ENCODE results near the gene PLA2G2F. TPM values are rescaled to one million over a fixed set of nuclear protein-coding genes. Genes with fewer than 3 reads are reported as not detected.
"Not testable (repeated sequence)": the region's sequence is repeated elsewhere in the genome, so short reads cannot be mapped to it uniquely, and the experiment has no call there.

Gene PLA2G2F
- total RNA-seq, 1 donor from 2014 or later = not detected

DNA sequence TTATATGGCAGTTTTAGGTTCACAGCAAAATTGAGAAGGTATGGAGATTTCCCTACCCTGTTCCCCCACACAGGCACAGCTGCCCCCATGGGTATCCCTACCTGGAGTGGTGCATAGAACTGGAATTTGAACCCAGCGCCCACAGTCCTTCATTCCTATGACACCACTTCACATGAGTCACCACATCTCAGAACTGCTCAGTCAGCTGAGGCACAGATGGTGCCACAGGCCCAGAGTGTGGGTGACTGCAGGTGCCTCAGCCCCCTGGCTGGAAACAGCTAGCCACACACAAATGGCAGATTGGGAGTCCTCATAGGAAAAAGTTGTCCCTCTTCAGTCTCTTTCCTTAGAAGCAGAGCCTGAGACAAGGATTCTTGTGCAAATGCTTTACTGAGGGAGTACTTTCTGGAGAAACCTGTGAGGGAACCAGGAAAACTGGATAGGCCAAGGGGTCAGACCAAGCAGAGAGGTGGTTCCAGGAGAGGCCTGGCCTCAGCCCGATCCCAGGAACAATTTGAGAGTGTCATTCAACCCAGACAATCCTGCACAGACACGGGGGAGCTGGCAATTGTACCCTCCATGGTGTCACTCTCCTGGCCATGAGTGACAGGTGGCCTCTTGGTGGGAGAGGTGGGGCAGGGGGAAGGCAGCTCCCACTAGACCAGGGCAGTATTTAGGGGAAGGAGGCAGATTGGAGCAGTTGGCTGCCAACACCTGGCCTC lies 26.7 kb upstream of the PLA2G2F start:
- FAIRE-seq = no peak
- DNase-seq (ENCODE audit: low spot score in 2 of 2) = no peak

DNA sequence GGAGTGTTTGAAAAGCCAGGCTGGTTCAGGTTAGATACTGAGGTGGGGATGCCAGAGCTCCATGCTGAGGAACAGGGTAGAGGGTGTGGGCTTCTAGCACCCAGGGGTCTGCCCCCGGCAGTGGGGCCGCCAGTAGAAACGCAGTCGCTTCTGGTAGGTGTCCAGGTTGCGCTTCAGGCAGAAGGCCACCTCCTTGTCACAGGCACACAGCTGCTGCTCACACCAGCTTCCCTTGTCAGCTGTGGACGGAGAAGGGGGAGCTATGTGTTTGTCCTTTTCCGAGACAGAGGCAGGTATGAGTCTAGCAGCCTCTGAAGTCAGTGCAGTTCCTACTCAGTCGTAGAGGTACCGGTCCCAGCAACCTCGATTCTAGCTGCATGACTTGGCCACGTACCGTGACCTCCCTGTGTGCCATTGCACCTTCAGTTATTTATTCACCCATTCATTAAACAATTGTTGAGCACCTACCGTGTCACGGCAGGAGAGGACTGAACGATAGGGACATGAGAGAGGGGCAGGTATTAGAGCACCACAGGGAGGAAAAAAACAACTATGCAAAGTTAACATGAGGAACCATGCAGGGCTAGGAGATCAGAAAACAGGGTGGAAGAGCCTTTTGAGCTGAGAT lies 25.0 kb upstream of the PLA2G2F start:
- DNase-seq (ENCODE audit: low spot score in 2 of 2) (no peak), FAIRE-seq (no peak)

GRCh38 chr1:20115479-20115878 lies 23.6 kb upstream of the PLA2G2F start:
- no peak for FAIRE-seq

DNA sequence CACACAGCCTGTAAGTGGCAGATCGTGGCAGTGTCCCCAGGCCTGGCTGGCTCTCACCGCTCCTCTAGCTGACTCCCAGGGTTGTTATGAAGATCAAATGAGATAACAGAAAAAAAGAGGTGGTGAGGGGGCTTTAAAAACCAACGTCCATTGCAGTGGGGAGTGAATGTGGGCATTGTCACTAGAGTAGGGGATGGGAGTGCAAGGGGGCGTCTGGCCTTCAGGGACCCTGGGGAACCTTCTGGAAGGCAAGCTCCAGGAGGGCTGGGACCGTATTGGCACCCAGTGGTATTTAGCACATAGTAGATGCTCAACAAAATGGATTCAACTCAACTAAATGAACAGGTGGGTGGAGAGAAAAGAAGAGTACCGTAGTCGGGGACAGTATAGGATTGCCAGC lies 23.2 kb upstream of the PLA2G2F start:
- no peak for FAIRE-seq
- DNase-seq (ENCODE audit: low spot score in 2 of 2) = no peak

More at GRCh38 chr1:20115479-20115878, 23.6 kb upstream of the PLA2G2F start:
- DNase-seq (ENCODE audit: low spot score in 2 of 2) = no peak

GRCh38 chr1:20117236-20117635 lies 21.9 kb upstream of the PLA2G2F start:
- no peak for FAIRE-seq
- DNase-seq (ENCODE audit: low spot score in 2 of 2) = no peak

DNA sequence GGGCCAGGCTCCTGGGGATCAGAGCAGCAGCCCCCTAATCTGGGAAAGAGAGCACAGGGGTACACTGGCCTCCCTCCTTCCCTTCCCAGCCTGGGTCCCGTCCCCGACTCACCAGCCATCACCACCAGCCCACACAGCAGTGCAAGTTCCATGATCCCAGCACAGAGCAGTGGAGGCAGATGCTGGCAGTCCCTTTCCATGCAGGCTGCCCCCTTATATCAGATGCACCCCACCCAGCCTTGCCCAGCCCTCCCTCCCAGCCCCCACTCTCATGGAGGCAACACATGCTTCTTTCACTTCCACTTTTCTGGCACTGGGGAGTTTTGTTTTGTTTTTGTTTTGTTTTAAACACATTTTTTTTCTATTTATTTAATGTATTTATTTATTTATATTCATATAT lies 19.8 kb upstream of the PLA2G2F start, which contains the start of gene PLA2G2D:
Gene PLA2G2D, minus strand, starts transcription at position 190 of the 400 bp plus-strand sequence. Its CDS starts 38 bp downstream, at position 152.
- DNase-seq (ENCODE audit: low spot score in 2 of 2) = no peak
- no peak for FAIRE-seq

DNA sequence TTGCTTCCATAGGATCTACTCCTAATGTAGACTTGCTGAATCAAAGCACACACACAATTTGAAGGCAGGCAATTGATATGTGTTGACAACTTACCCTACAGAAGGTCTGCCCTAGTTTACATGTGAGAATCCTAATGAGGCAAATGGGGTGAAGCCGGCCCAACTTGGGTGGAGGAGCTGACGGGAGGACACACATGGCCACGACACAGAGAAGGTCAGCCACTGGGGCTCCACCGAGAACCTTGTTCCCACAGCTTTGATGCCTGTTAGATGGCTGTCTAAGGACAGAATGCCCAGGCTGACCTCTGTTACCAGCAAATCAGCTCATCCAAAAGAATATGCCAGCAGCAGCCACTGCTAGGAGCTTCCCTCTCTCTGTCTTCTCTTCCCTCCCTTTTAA lies 18.3 kb upstream of the PLA2G2F start:
- no peak for FAIRE-seq
- no peak for DNase-seq (ENCODE audit: low spot score in 2 of 2)

DNA sequence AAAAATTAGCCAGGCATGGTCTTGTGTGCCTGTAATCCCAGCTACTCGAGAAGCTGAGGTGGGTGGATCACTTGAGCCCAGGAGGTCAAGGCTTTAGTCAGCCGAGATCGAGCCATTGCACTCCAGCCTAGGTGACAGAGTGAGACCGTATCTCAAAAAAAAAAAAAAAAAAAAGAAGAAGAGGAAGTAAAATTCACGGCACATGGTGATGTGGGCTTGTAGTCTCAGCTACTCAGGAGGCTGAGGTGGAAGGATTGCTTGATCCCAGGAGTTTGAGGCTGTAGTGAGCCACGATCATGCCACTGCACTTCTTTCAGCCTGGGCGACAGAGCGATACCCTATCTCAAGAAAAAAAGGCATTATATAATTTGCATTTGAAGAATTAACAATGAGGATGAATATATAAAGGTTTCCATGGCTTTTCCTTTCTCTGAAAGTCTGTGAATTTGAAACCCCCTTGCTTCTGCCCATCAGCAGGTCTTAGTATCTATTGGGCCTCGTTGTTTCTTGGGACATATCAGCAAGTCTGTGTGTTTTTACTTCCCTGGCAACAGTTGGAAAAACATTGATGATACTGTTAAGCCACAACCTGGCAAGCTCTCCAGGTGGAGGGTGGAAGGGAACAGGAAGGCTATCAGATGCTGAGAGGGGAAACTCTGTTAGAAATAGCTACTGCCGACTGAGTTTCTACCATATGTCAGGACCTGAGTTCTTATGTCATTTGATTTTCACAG lies 15.2 kb upstream of the PLA2G2F start:
- FAIRE-seq (no peak), DNase-seq (ENCODE audit: low spot score in 2 of 2) (no peak)

DNA sequence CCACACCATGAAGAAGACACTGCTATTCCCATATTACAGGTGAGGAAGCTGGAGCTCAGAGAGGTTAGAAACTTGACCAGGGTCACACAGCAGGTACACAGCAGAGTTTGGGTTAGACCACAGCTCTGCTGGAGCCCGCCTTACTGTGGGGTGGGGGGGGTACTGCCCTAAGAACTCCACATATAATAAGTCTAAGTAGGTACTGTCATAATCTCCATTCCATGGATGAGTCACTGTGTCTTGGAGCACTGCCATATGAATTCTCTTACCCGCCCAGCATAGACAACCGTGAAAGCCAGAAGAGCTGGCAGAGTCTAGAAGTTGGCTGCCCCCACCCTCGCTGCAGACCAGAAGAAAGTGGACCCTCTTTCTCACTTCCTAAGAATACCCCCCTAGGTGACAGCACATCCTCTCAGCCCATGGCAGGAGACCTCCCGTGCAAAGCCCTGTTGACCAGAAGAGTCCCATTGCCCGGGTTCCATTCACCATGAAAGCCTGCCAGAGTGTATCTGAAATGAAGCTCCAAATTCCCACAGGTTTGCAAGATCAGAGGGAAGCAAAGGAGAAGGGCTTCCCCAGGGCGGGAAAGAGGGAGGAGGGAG lies 14.6 kb upstream of the PLA2G2F start:
- FAIRE-seq (no peak), DNase-seq (ENCODE audit: low spot score in 2 of 2) (peak in 1 of 2 donors; percentile 41)

DNA sequence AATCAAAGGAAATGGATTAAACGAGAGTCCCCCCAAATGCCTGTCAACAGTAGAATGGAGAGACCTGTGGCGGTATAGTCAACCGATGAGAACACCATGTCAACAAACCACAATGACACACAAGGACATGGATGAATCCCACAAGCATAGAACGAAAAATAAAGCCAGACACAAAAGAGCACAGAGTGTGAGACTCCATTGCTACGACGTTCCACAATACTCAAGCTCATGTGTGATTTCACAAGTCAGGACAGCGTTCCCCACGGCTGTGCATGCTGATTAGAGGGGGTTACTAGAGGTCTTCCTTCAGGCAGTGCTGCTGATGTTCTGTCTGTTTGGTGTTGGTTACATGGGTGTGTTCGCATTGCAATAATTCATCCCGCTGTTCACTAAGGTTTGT lies 14.0 kb upstream of the PLA2G2F start:
- FAIRE-seq = no peak
- DNase-seq (ENCODE audit: low spot score in 2 of 2) = no peak

GRCh38 chr1:20126041-20126805 lies 12.9 kb upstream of the PLA2G2F start:
- DNase-seq (ENCODE audit: low spot score in 2 of 2) (no peak), FAIRE-seq (no peak)

DNA sequence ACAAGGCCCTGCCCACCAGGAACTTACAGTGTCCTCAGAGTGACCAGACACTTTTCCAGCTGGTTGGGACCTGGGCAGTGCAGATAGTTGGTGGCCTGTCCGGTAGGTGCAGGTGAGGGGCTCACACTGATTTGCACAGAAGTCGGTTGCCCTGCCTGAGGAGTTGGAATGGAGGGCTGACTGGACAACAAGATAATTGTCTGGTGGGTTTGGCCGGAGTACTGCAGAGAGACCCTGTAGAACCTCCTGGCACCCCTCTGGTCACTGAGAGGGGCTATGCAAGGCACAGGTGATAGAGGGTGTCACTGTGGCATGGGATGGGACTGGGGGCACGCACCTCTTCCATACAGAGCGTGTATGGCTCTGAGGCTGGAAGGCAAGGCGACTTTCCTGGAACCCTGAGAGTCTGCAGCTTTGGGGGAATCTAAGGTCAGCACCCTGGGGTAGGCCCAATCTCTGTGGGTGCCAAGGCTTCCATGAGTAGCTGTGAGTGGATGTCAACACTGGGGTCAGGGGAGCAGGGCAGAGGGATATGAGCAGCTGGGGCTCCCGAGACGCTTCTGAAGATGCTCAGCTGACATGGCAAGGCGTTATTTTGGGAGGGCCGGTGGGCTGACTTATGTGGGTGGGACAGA lies 12.2 kb upstream of the PLA2G2F start:
- DNase-seq (ENCODE audit: low spot score in 2 of 2) (no peak), FAIRE-seq (no peak)

DNA sequence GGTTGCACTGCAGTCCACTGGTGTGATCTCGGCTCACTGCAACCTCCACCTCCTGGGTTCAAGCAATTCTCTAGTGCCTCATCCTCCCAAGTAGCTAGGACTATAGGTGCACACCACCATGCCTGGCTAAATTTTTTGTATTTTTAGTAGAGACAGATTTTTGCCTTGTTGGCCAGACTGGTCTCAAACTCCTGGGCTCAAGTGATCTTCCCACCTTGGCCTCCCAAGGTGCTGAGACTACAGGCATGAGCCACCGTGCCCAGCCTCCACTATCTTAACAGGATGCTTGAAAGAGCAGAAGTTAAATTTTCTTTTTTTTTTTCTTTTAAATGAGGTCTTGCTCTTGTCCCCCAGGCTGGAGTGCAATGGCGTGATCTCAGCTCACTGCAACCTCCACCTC lies 8.6 kb upstream of the PLA2G2F start:
- not testable (repeated sequence) for FAIRE-seq

DNA sequence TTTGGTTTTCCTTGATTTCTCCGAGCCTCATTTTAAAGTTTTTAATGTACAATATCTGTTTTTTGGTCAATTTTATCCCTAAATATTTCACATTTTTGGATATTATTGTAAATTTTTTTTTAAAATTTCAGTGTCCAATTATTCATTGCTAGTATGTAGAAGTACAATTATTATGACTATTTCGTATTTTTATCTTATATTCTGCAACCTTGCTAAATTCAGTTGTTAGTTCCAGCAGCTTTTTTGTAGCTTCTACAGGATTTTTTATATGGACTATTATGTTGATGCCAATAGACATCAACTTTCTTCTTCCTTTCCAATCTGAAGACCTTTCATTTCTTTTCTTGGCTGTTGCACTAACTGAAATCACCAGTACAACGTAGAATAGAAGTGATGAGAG lies 4.1 kb upstream of the PLA2G2F start:
- DNase-seq (ENCODE audit: low spot score in 2 of 2) (no peak), FAIRE-seq (no peak)

More for the DNA sequence above, 8.6 kb upstream of the PLA2G2F start:
- DNase-seq (ENCODE audit: low spot score in 2 of 2) = not testable (repeated sequence)

DNA sequence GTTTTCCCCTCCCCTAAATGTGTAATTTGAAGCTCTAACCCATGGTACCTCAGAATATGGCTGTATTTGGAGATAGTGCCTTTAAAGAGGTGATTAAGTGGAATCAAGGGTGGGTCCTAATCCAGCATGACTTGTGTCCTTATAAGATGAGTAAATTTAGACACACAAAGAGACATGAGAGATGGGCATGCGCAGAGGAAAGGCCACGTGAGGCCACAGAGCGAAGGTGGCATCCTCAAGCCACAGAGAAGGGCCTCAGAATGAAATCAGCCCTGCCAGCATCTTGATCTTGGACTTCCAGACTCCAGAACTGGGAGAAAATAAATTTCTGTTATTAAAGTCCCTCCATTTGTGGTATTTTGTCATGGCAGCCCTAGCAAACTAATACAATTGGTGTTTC lies 2.9 kb upstream of the PLA2G2F start:
- FAIRE-seq (no peak), DNase-seq (ENCODE audit: low spot score in 2 of 2) (no peak)

- no peak for FAIRE-seq
These were observed 2.1 kb upstream of the PLA2G2F start for GRCh38 chr1:20137055-20137454.

GRCh38 chr1:20137604-20138003 lies 1.5 kb upstream of the PLA2G2F start:
- no peak for DNase-seq (ENCODE audit: low spot score in 2 of 2)
- no peak for FAIRE-seq

More at GRCh38 chr1:20137055-20137454, 2.1 kb upstream of the PLA2G2F start:
- DNase-seq (ENCODE audit: low spot score in 2 of 2) = no peak

- no peak for DNase-seq (ENCODE audit: low spot score in 2 of 2)
- no peak for FAIRE-seq
These were observed 777 bp upstream of the PLA2G2F start for GRCh38 chr1:20138346-20138745.

DNA sequence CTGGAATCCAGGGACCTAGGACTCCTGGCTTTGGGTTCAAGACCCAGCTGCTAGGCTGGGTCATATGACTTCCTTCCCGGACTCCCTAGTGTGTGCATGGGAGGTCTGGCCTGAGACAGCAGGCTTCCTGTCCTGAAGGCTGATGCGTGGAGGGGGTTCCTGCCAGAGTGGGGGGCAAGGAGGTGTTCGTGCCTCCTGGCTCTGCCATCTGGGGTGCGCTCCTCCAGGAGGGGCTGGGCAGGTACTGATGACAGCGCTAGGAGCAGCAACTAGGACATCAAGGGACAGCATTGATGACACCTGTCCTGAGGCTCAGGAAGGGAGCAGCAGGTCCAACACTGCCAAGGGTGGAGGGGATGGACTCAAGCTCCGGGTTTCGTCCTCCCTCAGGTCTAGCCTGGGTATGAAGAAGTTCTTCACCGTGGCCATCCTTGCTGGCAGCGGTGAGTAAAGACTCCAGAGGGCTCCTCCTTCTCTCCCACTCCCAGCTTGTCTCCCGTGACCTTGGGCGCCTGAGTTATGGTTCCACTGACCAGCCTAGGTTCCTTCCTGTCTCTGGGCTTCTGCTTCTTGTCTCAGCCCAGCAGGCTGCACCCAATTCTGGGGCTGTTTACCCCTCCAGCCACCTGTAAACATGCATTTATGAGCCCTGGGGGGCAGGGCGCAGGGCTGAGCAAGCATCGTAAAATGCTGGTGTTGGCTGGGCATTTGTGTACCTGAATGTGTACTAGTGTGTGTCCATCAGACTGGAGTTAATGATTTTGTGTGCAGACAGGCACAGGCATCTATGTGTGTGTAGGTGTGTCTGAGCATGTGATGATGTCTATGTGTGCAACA lies 871 bp downstream of the PLA2G2F start:
- no peak for FAIRE-seq
- DNase-seq (ENCODE audit: low spot score in 2 of 2) = no peak

Data from frontal cortex (tissue), 4 donors.